ENCODE results near the gene FBXW2.

The FBXW2 gene

GRCh38 chr9:120745278-120745677 lies 47.9 kb downstream of the FBXW2 start:
- POLR2A ChIA-PET: no interaction called here
- no peak for DNase-seq (ENCODE audit: extremely low spot score)
- TF ChIP-seq BHLHE40 (IDR thresholded peaks at IDR 0.05; ENCODE audit: borderline replicate concordance) (no peak), SUZ12 (IDR thresholded peaks at IDR 0.05) (no peak), FOXM1 (IDR thresholded peaks at IDR 0.05; ENCODE audit: borderline replicate concordance) (no peak), L3MBTL2 (conservative IDR thresholded peaks at IDR 0.05) (no peak), CTBP1 (IDR thresholded peaks at IDR 0.05; ENCODE audit: borderline replicate concordance) (no peak), NFRKB (IDR thresholded peaks at IDR 0.05) (no peak), FOXA1 (IDR thresholded peaks at IDR 0.05) (no peak)
- CTCF ChIA-PET: interaction anchor here (1.0 kb wide), 1 partner anchor 125 kb away, joined by 3 read pairs; no protein-coding TSS in a partner anchor

GRCh38 chr9:120742951-120743416 lies 50.2 kb downstream of the FBXW2 start:
- ChIA-PET CTCF (no interaction called here), POLR2A (no interaction called here)
- peak; percentile 70 for DNase-seq (ENCODE audit: extremely low spot score)
- no peak for TF ChIP-seq SP1 (IDR thresholded peaks at IDR 0.05)
- TF ChIP-seq TARDBP (IDR thresholded peaks at IDR 0.05): no peak
- no peak for TF ChIP-seq BHLHE40 (IDR thresholded peaks at IDR 0.05; ENCODE audit: borderline replicate concordance)
- TF ChIP-seq SUZ12 (IDR thresholded peaks at IDR 0.05): no peak
- TF ChIP-seq ELF4 (IDR thresholded peaks at IDR 0.05): no peak
- TF ChIP-seq HDGF (IDR thresholded peaks at IDR 0.05; ENCODE audit: borderline replicate concordance): no peak
- peak; percentile 62 for TF ChIP-seq PKNOX1 (IDR thresholded peaks at IDR 0.05)
- TF ChIP-seq NFRKB (IDR thresholded peaks at IDR 0.05): no peak

- ChIA-PET CTCF (no interaction called here), POLR2A (no interaction called here)
- no peak for TF ChIP-seq SUZ12 (IDR thresholded peaks at IDR 0.05)
- TF ChIP-seq FOXK2 (IDR thresholded peaks at IDR 0.05): no peak
- no peak for TF ChIP-seq L3MBTL2 (conservative IDR thresholded peaks at IDR 0.05)
Measured at GRCh38 chr9:120741701-120742100, 51.5 kb downstream of the FBXW2 start.

GRCh38 chr9:120741191-120741590 lies 52.0 kb downstream of the FBXW2 start:
- DNase-seq (ENCODE audit: extremely low spot score): no peak
- CTCF ChIA-PET: no interaction called here
- TF ChIP-seq BHLHE40 (IDR thresholded peaks at IDR 0.05; ENCODE audit: borderline replicate concordance): no peak
- TF ChIP-seq TARDBP (IDR thresholded peaks at IDR 0.05): no peak
- no peak for TF ChIP-seq FOXA1 (IDR thresholded peaks at IDR 0.05)
- TF ChIP-seq NFRKB (IDR thresholded peaks at IDR 0.05): no peak
- no peak for TF ChIP-seq FOXM1 (IDR thresholded peaks at IDR 0.05; ENCODE audit: borderline replicate concordance)
- TF ChIP-seq ARNT (IDR thresholded peaks at IDR 0.05): no peak

More at GRCh38 chr9:120741701-120742100, 51.5 kb downstream of the FBXW2 start:
- DNase-seq (ENCODE audit: extremely low spot score): no peak

GRCh38 chr9:120740132-120740531 lies 53.1 kb downstream of the FBXW2 start:
- TF ChIP-seq ELF4 (IDR thresholded peaks at IDR 0.05) (no peak), CTBP1 (IDR thresholded peaks at IDR 0.05; ENCODE audit: borderline replicate concordance) (no peak), FOXM1 (IDR thresholded peaks at IDR 0.05; ENCODE audit: borderline replicate concordance) (no peak), HDGF (IDR thresholded peaks at IDR 0.05; ENCODE audit: borderline replicate concordance) (no peak), FOXA1 (IDR thresholded peaks at IDR 0.05) (no peak)
- ChIA-PET CTCF (interaction anchor here (1.5 kb wide), 1 partner anchor 10 kb away, joined by 4 read pairs; no protein-coding TSS in a partner anchor), POLR2A (no interaction called here)
- DNase-seq (ENCODE audit: extremely low spot score): no peak

More at GRCh38 chr9:120741191-120741590, 52.0 kb downstream of the FBXW2 start:
- POLR2A ChIA-PET: no interaction called here

- ChIA-PET POLR2A (no interaction called here), CTCF (no interaction called here)
- TF ChIP-seq NFRKB (IDR thresholded peaks at IDR 0.05) (no peak), PKNOX1 (IDR thresholded peaks at IDR 0.05) (no peak), FOXK2 (IDR thresholded peaks at IDR 0.05) (no peak), CTBP1 (IDR thresholded peaks at IDR 0.05; ENCODE audit: borderline replicate concordance) (no peak), ELF4 (IDR thresholded peaks at IDR 0.05) (no peak), L3MBTL2 (conservative IDR thresholded peaks at IDR 0.05) (no peak), ZNF384 (IDR thresholded peaks at IDR 0.05) (no peak), LEF1 (IDR thresholded peaks at IDR 0.05; ENCODE audit: borderline replicate concordance) (no peak), ARNT (IDR thresholded peaks at IDR 0.05) (no peak), HDGF (IDR thresholded peaks at IDR 0.05; ENCODE audit: borderline replicate concordance) (no peak), TARDBP (IDR thresholded peaks at IDR 0.05) (no peak), FOXM1 (IDR thresholded peaks at IDR 0.05; ENCODE audit: borderline replicate concordance) (no peak), SP1 (IDR thresholded peaks at IDR 0.05) (no peak), BHLHE40 (IDR thresholded peaks at IDR 0.05; ENCODE audit: borderline replicate concordance) (no peak), FOXA1 (IDR thresholded peaks at IDR 0.05) (no peak), SUZ12 (IDR thresholded peaks at IDR 0.05) (no peak)
- DNase-seq (ENCODE audit: extremely low spot score): no peak
Measured at GRCh38 chr9:120737416-120738165, 55.6 kb downstream of the FBXW2 start.

GRCh38 chr9:120736881-120737280 lies 56.3 kb downstream of the FBXW2 start:
- POLR2A ChIA-PET: no interaction called here
- TF ChIP-seq LEF1 (IDR thresholded peaks at IDR 0.05; ENCODE audit: borderline replicate concordance): no peak
- no peak for TF ChIP-seq HDGF (IDR thresholded peaks at IDR 0.05; ENCODE audit: borderline replicate concordance)
- TF ChIP-seq SP1 (IDR thresholded peaks at IDR 0.05): no peak
- TF ChIP-seq ELF4 (IDR thresholded peaks at IDR 0.05): no peak
- no peak for TF ChIP-seq CTBP1 (IDR thresholded peaks at IDR 0.05; ENCODE audit: borderline replicate concordance)
- TF ChIP-seq FOXA1 (IDR thresholded peaks at IDR 0.05): no peak
- TF ChIP-seq TARDBP (IDR thresholded peaks at IDR 0.05): no peak
- no peak for TF ChIP-seq FOXM1 (IDR thresholded peaks at IDR 0.05; ENCODE audit: borderline replicate concordance)
- no peak for TF ChIP-seq SUZ12 (IDR thresholded peaks at IDR 0.05)
- no peak for TF ChIP-seq ARNT (IDR thresholded peaks at IDR 0.05)
- no peak for TF ChIP-seq BHLHE40 (IDR thresholded peaks at IDR 0.05; ENCODE audit: borderline replicate concordance)
- TF ChIP-seq ZNF384 (IDR thresholded peaks at IDR 0.05): no peak
- TF ChIP-seq PKNOX1 (IDR thresholded peaks at IDR 0.05): no peak
- no peak for TF ChIP-seq FOXK2 (IDR thresholded peaks at IDR 0.05)
- TF ChIP-seq NFRKB (IDR thresholded peaks at IDR 0.05): no peak
- no peak for TF ChIP-seq L3MBTL2 (conservative IDR thresholded peaks at IDR 0.05)
- CTCF ChIA-PET: no interaction called here
- no peak for DNase-seq (ENCODE audit: extremely low spot score)
